HEK293 (cell line): ENCODE data around the gene CNPY2.

Experiments used
- CTCF ChIP-seq: fragments of 450-650 bp; formaldehyde crosslinking; IDR thresholded peaks from 2 replicates; pipeline ENCODE4 v1.5.1; 2016; ENCODE audit warnings: missing biosample characterization, missing genetic modification characterization
- GLIS2 ChIP-seq: fragments of 450-650 bp; formaldehyde crosslinking; IDR thresholded peaks from 2 replicates; pipeline ENCODE4 v1.5.1; 2016; ENCODE audit warnings: missing biosample characterization, missing genetic modification characterization
- ZNF223 ChIP-seq: fragments of 450-650 bp; formaldehyde crosslinking; IDR thresholded peaks from 2 replicates; pipeline ENCODE4 v1.5.1; 2016; ENCODE audit warnings: missing biosample characterization, missing genetic modification characterization
- ZNF623 ChIP-seq: fragments of 450-650 bp; formaldehyde crosslinking; IDR thresholded peaks from 2 replicates; pipeline ENCODE4 v1.5.1; 2016; ENCODE audit warnings: missing biosample characterization, missing genetic modification characterization
- ZNF692 ChIP-seq: fragments of 450-650 bp; formaldehyde crosslinking; IDR thresholded peaks from 2 replicates; pipeline ENCODE4 v1.5.1; 2016; ENCODE audit warnings: missing biosample characterization, missing genetic modification characterization

GRCh38 chr12:56293795-56294194 is 22.0 kb downstream of the CNPY2 start:
- TF ChIP-seq CTCF (tag by site-specific recombination), result no peak
- TF ChIP-seq GLIS2, result no peak
- no peak for TF ChIP-seq ZNF692 (tag by site-specific recombination)
- no peak for TF ChIP-seq ZNF223 (tag by site-specific recombination)
- TF ChIP-seq ZNF623, result no peak
